ENCODE measurements around the gene TNFRSF25. TPM values are rescaled to one million over a fixed set of nuclear protein-coding genes. Genes with fewer than 3 reads are reported as not detected.
"Not testable (repeated sequence)": the region's sequence is repeated elsewhere in the genome, so short reads cannot be mapped to it uniquely, and the experiment has no call there.

TNFRSF25 gene
- total RNA-seq, 1 donor from 2014 or later = 10.0 TPM

- Histone ChIP-seq H3K36me3 (no peaks in the 10 kb centered on the region), H3K27me3 (peaks cover 12% of the 10 kb centered on the region), H3K27ac (peak overlapping the region; percentile 36), H3K4me1 (peaks cover 4% of the 10 kb centered on the region), H3K4me3 (peak overlapping the region; percentile 40), H3K9me3 (no peaks in the 10 kb centered on the region)
- DNase-seq = no peak
- ATAC-seq = peak; percentile 21
- no peak for TF ChIP-seq CTCF (IDR thresholded peaks at IDR 0.05)
- intact Hi-C loops (cut with DNase I) = no loop called here
Observed at GRCh38 chr1:6460301-6461050, 5.5 kb downstream of the TNFRSF25 start.

- Histone ChIP-seq H3K27ac (peak overlapping the region; percentile 36), H3K36me3 (no peaks in the 10 kb centered on the region), H3K4me1 (peaks cover 4% of the 10 kb centered on the region), H3K4me3 (peak overlapping the region; percentile 40), H3K27me3 (peaks cover 18% of the 10 kb centered on the region), H3K9me3 (no peaks in the 10 kb centered on the region)
- DNase-seq = no peak
- peak; percentile 11 for ATAC-seq
- intact Hi-C loops (cut with DNase I) = no loop called here
- no peak for TF ChIP-seq CTCF (IDR thresholded peaks at IDR 0.05)
Observed at GRCh38 chr1:6459850-6460265, 6.1 kb downstream of the TNFRSF25 start.

GRCh38 chr1:6456800-6457466 lies 9.0 kb downstream of the TNFRSF25 start:
- H3K4me3 ChIP-seq = no peak overlapping the region
- peaks cover 42% of the 10 kb centered on the region for H3K27me3 ChIP-seq
- peaks cover 4% of the 10 kb centered on the region for H3K4me1 ChIP-seq
- no peak for TF ChIP-seq CTCF (IDR thresholded peaks at IDR 0.05)
- intact Hi-C loops (cut with DNase I) = no loop called here
- DNase-seq = no peak
- H3K36me3 ChIP-seq = no peaks in the 10 kb centered on the region
- no peaks in the 10 kb centered on the region for H3K9me3 ChIP-seq
- no peak for ATAC-seq
- H3K27ac ChIP-seq = no peak overlapping the region

GRCh38 chr1:6455752-6456520 lies 10.0 kb downstream of the TNFRSF25 start:
- ATAC-seq; H3K4me3 ChIP-seq; DNase-seq; intact Hi-C loops (cut with DNase I); H3K4me1 ChIP-seq; H3K36me3 ChIP-seq; H3K9me3 ChIP-seq; H3K27ac ChIP-seq: not testable (repeated sequence)
- peaks cover 51% of the 10 kb centered on the region for H3K27me3 ChIP-seq

GRCh38 chr1:6454856-6455751 lies 10.9 kb downstream of the TNFRSF25 start:
- TF ChIP-seq CTCF (IDR thresholded peaks at IDR 0.05) = no peak
- no peak for DNase-seq
- Histone ChIP-seq H3K4me3 (no peak overlapping the region), H3K4me1 (no peaks in the 10 kb centered on the region), H3K9me3 (no peaks in the 10 kb centered on the region), H3K36me3 (no peaks in the 10 kb centered on the region), H3K27me3 (peaks cover 57% of the 10 kb centered on the region), H3K27ac (no peak overlapping the region)
- ATAC-seq = peak; percentile 30
- intact Hi-C loops (cut with DNase I) = no loop called here

GRCh38 chr1:6453895-6454855 lies 11.8 kb downstream of the TNFRSF25 start:
- H3K4me3 ChIP-seq; H3K36me3 ChIP-seq; H3K9me3 ChIP-seq; DNase-seq; ATAC-seq; intact Hi-C loops (cut with DNase I); H3K27ac ChIP-seq; H3K4me1 ChIP-seq: not testable (repeated sequence)
- peaks cover 67% of the 10 kb centered on the region for H3K27me3 ChIP-seq

All from upper lobe of right lung (tissue), 1 donor.